ENCODE measurements around the gene OOEP. TPM values are rescaled to one million over a fixed set of nuclear protein-coding genes. Genes with fewer than 3 reads are reported as not detected.

OOEP gene
- polyA plus RNA-seq, 1 of the 3 experiments (the other 2 are of a cell fraction): not detected

DNA sequence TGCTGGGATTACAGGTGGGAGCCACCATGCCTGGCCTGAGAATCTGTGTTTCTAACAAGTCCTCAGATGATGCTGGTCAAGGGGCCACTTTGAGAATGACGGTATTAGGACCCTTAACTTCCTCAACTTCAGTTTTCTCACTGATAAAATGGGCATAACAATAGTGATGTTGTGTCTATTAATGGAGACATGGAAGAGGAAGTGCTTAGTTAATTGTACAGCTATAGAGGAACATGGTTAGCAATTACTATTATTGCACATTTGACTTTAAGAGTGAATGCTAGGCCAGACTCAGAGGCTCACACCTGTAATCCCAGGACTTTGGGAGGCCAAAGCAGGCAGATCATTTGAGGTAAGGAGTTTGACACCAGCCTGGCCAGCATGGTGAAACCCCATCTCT, 28.4 kb downstream of the OOEP start:
- Histone ChIP-seq H4K20me1 (ENCODE audit: insufficient read depth) (no peaks in the 10 kb centered on the region), H3K4me3 (ENCODE audit: low read depth in 2 of 2, low read length in 1 of 2) (no peak overlapping the region), H3K4me2 (no peak overlapping the region), H3K9ac (no peak overlapping the region), H3K9me2 (no peaks in the 10 kb centered on the region), H3K27me3 (ENCODE audit: insufficient read depth) (no peaks in the 10 kb centered on the region), H3F3A (replicated peaks; ENCODE audit: insufficient read depth) (no peaks in the 10 kb centered on the region), H3K79me2 (ENCODE audit: insufficient read depth) (no peaks in the 10 kb centered on the region), H3K9me3 (no peaks in the 10 kb centered on the region), H3K27ac (ENCODE audit: low read depth in 2 of 2, low read length in 1 of 2) (no peak overlapping the region), H3K36me3 (replicated peaks in 1 of 2; ENCODE audit: control insufficient read depth in 1 of 2, insufficient read depth in 2 of 2, low read length in 1 of 2) (no peaks in the 10 kb centered on the region), H3K4me1 (ENCODE audit: control insufficient read depth in 1 of 2, insufficient read depth in 2 of 2, low read depth in 1 of 2, low read length in 1 of 2) (no peaks in the 10 kb centered on the region), H2AFZ (ENCODE audit: low read depth) (no peak overlapping the region)
- WGBS (ENCODE audit: low lambda C conversion rate): 53% methylated on average over 1 of the region's 1 CpG
- ChIA-PET POLR2A (no interaction called here), CTCF (no interaction called here)
- DNase-seq: no peak
- TF ChIP-seq GABPA (IDR thresholded peaks at IDR 0.05; ENCODE audit: low read depth): no peak

- H3K79me2 ChIP-seq (ENCODE audit: insufficient read depth): no peaks in the 10 kb centered on the region
- H3F3A ChIP-seq (replicated peaks; ENCODE audit: insufficient read depth): no peaks in the 10 kb centered on the region
- no peaks in the 10 kb centered on the region for H3K9me2 ChIP-seq
- H3K27me3 ChIP-seq (ENCODE audit: insufficient read depth): no peaks in the 10 kb centered on the region
- DNase-seq: no peak
- no peak overlapping the region for H3K4me3 ChIP-seq (ENCODE audit: low read depth in 2 of 2, low read length in 1 of 2)
- no peaks in the 10 kb centered on the region for H4K20me1 ChIP-seq (ENCODE audit: insufficient read depth)
- POLR2A ChIA-PET: no interaction called here
- H3K4me1 ChIP-seq (ENCODE audit: control insufficient read depth in 1 of 2, insufficient read depth in 2 of 2, low read depth in 1 of 2, low read length in 1 of 2): no peaks in the 10 kb centered on the region
- no peak overlapping the region for H2AFZ ChIP-seq (ENCODE audit: low read depth)
- CTCF ChIA-PET: interaction anchor here (0.7 kb wide), 1 partner anchor 336 kb away, joined by 3 read pairs; no protein-coding TSS in a partner anchor
- 38% methylated on average over 2 of the region's 2 CpGs for WGBS (ENCODE audit: low lambda C conversion rate)
- TF ChIP-seq FOXM1 (IDR thresholded peaks at IDR 0.05; ENCODE audit: low read depth): no peak
- TF ChIP-seq RCOR1 (IDR thresholded peaks at IDR 0.05; ENCODE audit: low read length): no peak
- no peak for TF ChIP-seq SMC3 (IDR thresholded peaks at IDR 0.05; ENCODE audit: low read depth, low read length)
- no peak for TF ChIP-seq POLR2AphosphoS5 (IDR thresholded peaks at IDR 0.05; ENCODE audit: low read depth, low read length)
- TF ChIP-seq MXI1 (IDR thresholded peaks at IDR 0.05; ENCODE audit: low read depth, low read length): no peak
- TF ChIP-seq TCF12 (IDR thresholded peaks at IDR 0.05): no peak
- TF ChIP-seq CTCF (IDR thresholded peaks at IDR 0.05): no peak
- TF ChIP-seq FOSL2 (IDR thresholded peaks at IDR 0.05; ENCODE audit: borderline replicate concordance, low read depth): no peak
- TF ChIP-seq ZBTB33 (IDR thresholded peaks at IDR 0.05; ENCODE audit: borderline replicate concordance, low read depth): no peak
- TF ChIP-seq TEAD4 (IDR thresholded peaks at IDR 0.05; ENCODE audit: borderline replicate concordance, insufficient read depth): no peak
- no peak for TF ChIP-seq REST (IDR thresholded peaks at IDR 0.05; ENCODE audit: low read depth, low read length)
- no peak for TF ChIP-seq JUND (IDR thresholded peaks at IDR 0.05)
- no peak for TF ChIP-seq MAX (IDR thresholded peaks at IDR 0.05; ENCODE audit: low read depth)
- TF ChIP-seq RFX5 (IDR thresholded peaks at IDR 0.05; ENCODE audit: low read length): no peak
- TF ChIP-seq, protein P1, sequence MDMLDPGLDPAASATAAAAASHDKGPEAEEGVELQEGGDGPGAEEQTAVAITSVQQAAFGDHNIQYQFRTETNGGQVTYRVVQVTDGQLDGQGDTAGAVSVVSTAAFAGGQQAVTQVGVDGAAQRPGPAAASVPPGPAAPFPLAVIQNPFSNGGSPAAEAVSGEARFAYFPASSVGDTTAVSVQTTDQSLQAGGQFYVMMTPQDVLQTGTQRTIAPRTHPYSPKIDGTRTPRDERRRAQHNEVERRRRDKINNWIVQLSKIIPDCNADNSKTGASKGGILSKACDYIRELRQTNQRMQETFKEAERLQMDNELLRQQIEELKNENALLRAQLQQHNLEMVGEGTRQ (IDR thresholded peaks at IDR 0.05; ENCODE audit: borderline replicate concordance, low read depth, low read length): no peak
- no peak for TF ChIP-seq GABPA (IDR thresholded peaks at IDR 0.05; ENCODE audit: low read depth)
- TF ChIP-seq, protein P2, sequence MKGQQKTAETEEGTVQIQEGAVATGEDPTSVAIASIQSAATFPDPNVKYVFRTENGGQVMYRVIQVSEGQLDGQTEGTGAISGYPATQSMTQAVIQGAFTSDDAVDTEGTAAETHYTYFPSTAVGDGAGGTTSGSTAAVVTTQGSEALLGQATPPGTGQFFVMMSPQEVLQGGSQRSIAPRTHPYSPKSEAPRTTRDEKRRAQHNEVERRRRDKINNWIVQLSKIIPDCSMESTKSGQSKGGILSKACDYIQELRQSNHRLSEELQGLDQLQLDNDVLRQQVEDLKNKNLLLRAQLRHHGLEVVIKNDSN (IDR thresholded peaks at IDR 0.05; ENCODE audit: borderline replicate concordance, low read depth): no peak
- H3K9ac ChIP-seq: no peak overlapping the region
- no peaks in the 10 kb centered on the region for H3K36me3 ChIP-seq (replicated peaks in 1 of 2; ENCODE audit: control insufficient read depth in 1 of 2, insufficient read depth in 2 of 2, low read length in 1 of 2)
- H3K9me3 ChIP-seq: no peaks in the 10 kb centered on the region
- H3K27ac ChIP-seq (ENCODE audit: low read depth in 2 of 2, low read length in 1 of 2): no peak overlapping the region
- no peak overlapping the region for H3K4me2 ChIP-seq
These were observed 29.6 kb downstream of the OOEP start for GRCh38 chr6:73340048-73340447.

All from SK-N-SH (cell line).